Trophoblast cell (in vitro differentiated cells and primary cell): Measurements from ENCODE around the gene TARBP1.

Experiments used
- DNase-seq, 2 donors: peaks; one replicate each; pipeline ENCODE4 v3.0.0-alpha.2; 2016
- H2AFZ ChIP-seq: 2 replicates; pipeline ENCODE4 v1.6.1; 2013; ENCODE audit warnings: low read length, moderate library complexity, mild to moderate bottlenecking; ENCODE audit not compliant: insufficient read depth, poor library complexity
- H2AK5ac ChIP-seq: 2 replicates; pipeline ENCODE4 v1.6.1; 2013; ENCODE audit warnings: mild to moderate bottlenecking, low read length
- H2BK120ac ChIP-seq: 2 replicates; pipeline ENCODE4 v1.6.1; 2013; ENCODE audit warnings: low read length, mild to moderate bottlenecking, moderate library complexity; ENCODE audit not compliant: insufficient read depth, poor library complexity
- H2BK12ac ChIP-seq: 2 replicates; pipeline ENCODE4 v1.6.1; 2013; ENCODE audit warnings: mild to moderate bottlenecking, low read length, moderate library complexity
- H2BK5ac ChIP-seq: 2 replicates; pipeline ENCODE4 v1.6.1; 2013; ENCODE audit warnings: low read length, low read depth, moderate library complexity, mild to moderate bottlenecking; ENCODE audit not compliant: poor library complexity
- H3K14ac ChIP-seq: 2 replicates; pipeline ENCODE4 v1.6.1; 2013; ENCODE audit warnings: mild to moderate bottlenecking, low read length
- H3K18ac ChIP-seq: 2 replicates; pipeline ENCODE4 v1.6.1; 2013; ENCODE audit warnings: mild to moderate bottlenecking, low read length
- H3K23ac ChIP-seq: 2 replicates; pipeline ENCODE4 v1.6.1; 2013; ENCODE audit warnings: low read length
- H3K27ac ChIP-seq: 2 replicates; pipeline ENCODE4 v1.5.1; 2013; ENCODE audit warnings: low read depth, mild to moderate bottlenecking, inconsistent platforms, low read length, moderate library complexity
- H3K27me3 ChIP-seq: 2 replicates; pipeline ENCODE4 v1.6.1; 2013; ENCODE audit warnings: inconsistent platforms, mild to moderate bottlenecking, low read length, moderate library complexity; ENCODE audit not compliant: insufficient read depth
- H3K36me3 ChIP-seq, 2 experiments: 1 replicate in 1 of 2; 2 replicates in 1 of 2; pipeline ENCODE4 v1.6.1; 2013; ENCODE audit warnings: low read length in 2 of 2, mild to moderate bottlenecking in 2 of 2, moderate library complexity in 1 of 2; ENCODE audit not compliant: insufficient read depth in 2 of 2, control insufficient read depth in 1 of 2
- H3K4ac ChIP-seq: 2 replicates; pipeline ENCODE4 v1.6.1; 2013; ENCODE audit warnings: low read depth, mild to moderate bottlenecking, low read length, moderate library complexity
- H3K4me1 ChIP-seq, 2 experiments: 1 replicate in 1 of 2; 2 replicates in 1 of 2; pipeline ENCODE4 v1.6.1; 2013; ENCODE audit warnings: low read length in 2 of 2, mild to moderate bottlenecking in 2 of 2, moderate library complexity in 1 of 2; ENCODE audit not compliant: insufficient read depth in 2 of 2, control insufficient read depth in 1 of 2
- H3K4me2 ChIP-seq: 2 replicates; pipeline ENCODE4 v1.6.1; 2013; ENCODE audit warnings: inconsistent platforms, mild to moderate bottlenecking, low read length, moderate library complexity
- H3K4me3 ChIP-seq: 2 replicates; pipeline ENCODE4 v1.5.1; 2013; ENCODE audit warnings: mild to moderate bottlenecking, low read depth, low read length, inconsistent platforms
- H3K79me1 ChIP-seq: one replicate; pipeline ENCODE4 v1.6.1; 2013; ENCODE audit warnings: low read length
- H3K79me2 ChIP-seq: 2 replicates; pipeline ENCODE4 v1.6.1; 2013; ENCODE audit warnings: low read length, mild to moderate bottlenecking; ENCODE audit not compliant: control insufficient read depth, insufficient read depth, poor library complexity
- H3K9ac ChIP-seq: 2 replicates; pipeline ENCODE4 v1.6.1; 2013; ENCODE audit warnings: mild to moderate bottlenecking, low read length
- H3K9me3 ChIP-seq: 2 replicates; pipeline ENCODE4 v1.6.1; 2013; ENCODE audit warnings: low read depth, mild to moderate bottlenecking, control low read depth, inconsistent platforms, low read length; ENCODE audit not compliant: insufficient read depth
- H4K12ac ChIP-seq: 2 replicates; pipeline ENCODE4 v1.6.1; 2013; ENCODE audit warnings: low read depth, mild to moderate bottlenecking, low read length, moderate library complexity
- H4K8ac ChIP-seq: 2 replicates; pipeline ENCODE4 v1.6.1; 2013; ENCODE audit warnings: low read depth, mild to moderate bottlenecking, low read length, moderate library complexity
- H4K91ac ChIP-seq: one replicate; pipeline ENCODE4 v1.6.1; 2013; ENCODE audit warnings: low read depth, mild to moderate bottlenecking, low read length, moderate library complexity
- WGBS: extraction: QIAGEN DNeasy Blood & Tissue Kit; methylation state at CpG from one replicate; pipeline ENCODE4 v1.1.7; 2013; ENCODE audit warnings: missing lambda C conversion rate; ENCODE audit not compliant: insufficient read length, insufficient coverage; ENCODE audit errors: extremely low coverage; 5-methylcytosine and 5-hydroxymethylcytosine counted together

Gene TARBP1

GRCh38 chr1:234460652-234461051 is 18.3 kb downstream of the TARBP1 start:
- H3K79me1 ChIP-seq: no peaks in the 10 kb centered on the region
- no peak overlapping the region for H4K8ac ChIP-seq
- H3K27me3 ChIP-seq: no peaks in the 10 kb centered on the region
- no peaks in the 10 kb centered on the region for H3K9me3 ChIP-seq
- no peak overlapping the region for H3K23ac ChIP-seq
- no peak overlapping the region for H3K18ac ChIP-seq
- no CpG with 5 or more reads among the region's 5 CpGs for WGBS
- no peak overlapping the region for H3K27ac ChIP-seq
- DNase-seq: peak; percentile 21 to 89
- H4K12ac ChIP-seq: no peak overlapping the region
- no peaks in the 10 kb centered on the region for H3K79me2 ChIP-seq
- no peaks in the 10 kb centered on the region for H3K36me3 ChIP-seq
- H3K14ac ChIP-seq: no peak overlapping the region
- H2BK120ac ChIP-seq: no peak overlapping the region
- no peaks in the 10 kb centered on the region for H3K4me1 ChIP-seq
- no peak overlapping the region for H2AFZ ChIP-seq
- no peak overlapping the region for H3K4ac ChIP-seq
- no peak overlapping the region for H3K9ac ChIP-seq
- no peak overlapping the region for H3K4me3 ChIP-seq
- H4K91ac ChIP-seq: no peak overlapping the region
- H2BK5ac ChIP-seq: no peak overlapping the region
- no peak overlapping the region for H2AK5ac ChIP-seq
- no peak overlapping the region for H3K4me2 ChIP-seq
- no peak overlapping the region for H2BK12ac ChIP-seq

DNA sequence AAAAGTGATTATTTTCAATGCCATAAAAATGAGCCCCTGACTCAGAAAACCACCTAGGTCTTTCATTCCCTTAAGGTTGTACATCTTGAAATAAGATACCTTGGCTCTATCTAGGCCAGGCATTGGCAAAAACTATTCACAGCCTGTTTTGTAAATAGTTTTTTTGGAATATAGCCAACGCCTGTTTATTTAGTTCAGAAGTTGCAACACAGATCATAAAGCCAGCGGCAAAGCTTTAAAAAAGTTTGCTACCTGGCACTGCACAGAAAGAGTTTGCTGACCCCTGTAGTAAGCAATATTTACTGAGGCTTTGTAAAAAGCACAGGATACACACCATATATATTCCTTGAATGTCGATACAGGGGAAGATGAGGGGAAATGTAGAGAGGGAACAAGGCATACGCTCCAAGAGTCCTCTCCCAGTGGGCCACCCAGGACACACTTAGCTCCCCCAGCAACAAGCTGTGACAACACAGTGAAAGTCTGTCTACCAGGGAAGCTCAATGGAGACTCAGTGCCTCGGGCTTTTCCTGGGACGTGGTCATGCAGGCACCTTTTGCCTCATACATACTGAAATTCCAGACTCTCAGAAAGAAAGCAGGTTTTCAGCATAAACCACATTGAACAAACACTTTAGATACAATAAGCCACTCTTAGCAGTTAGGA is 20.5 kb downstream of the TARBP1 start:
- no peaks in the 10 kb centered on the region for H3K4me1 ChIP-seq
- peak overlapping the region; percentile 9 for H3K27ac ChIP-seq
- peak; percentile 93 to 96 for DNase-seq
- no peak overlapping the region for H2BK5ac ChIP-seq
- no peak overlapping the region for H2AK5ac ChIP-seq
- H3K36me3 ChIP-seq: no peaks in the 10 kb centered on the region
- H3K4me3 ChIP-seq: no peak overlapping the region
- no peak overlapping the region for H2BK120ac ChIP-seq
- no peaks in the 10 kb centered on the region for H3K9me3 ChIP-seq
- H3K4ac ChIP-seq: no peak overlapping the region
- H2AFZ ChIP-seq: no peak overlapping the region
- H3K14ac ChIP-seq: no peak overlapping the region
- no peak overlapping the region for H3K18ac ChIP-seq
- H3K79me1 ChIP-seq: no peaks in the 10 kb centered on the region
- H4K8ac ChIP-seq: no peak overlapping the region
- no peak overlapping the region for H3K9ac ChIP-seq
- H3K79me2 ChIP-seq: no peaks in the 10 kb centered on the region
- no peak overlapping the region for H3K23ac ChIP-seq
- H4K12ac ChIP-seq: no peak overlapping the region
- no peak overlapping the region for H3K4me2 ChIP-seq
- no peaks in the 10 kb centered on the region for H3K27me3 ChIP-seq
- no peak overlapping the region for H4K91ac ChIP-seq
- H2BK12ac ChIP-seq: no peak overlapping the region
- no CpG with 5 or more reads among the region's 6 CpGs for WGBS

GRCh38 chr1:234454926-234455325 is 24.1 kb downstream of the TARBP1 start:
- no peaks in the 10 kb centered on the region for H3K27me3 ChIP-seq
- H3K4me2 ChIP-seq: no peak overlapping the region
- no peak overlapping the region for H3K27ac ChIP-seq
- no peak overlapping the region for H2BK120ac ChIP-seq
- H3K14ac ChIP-seq: no peak overlapping the region
- no peak overlapping the region for H3K4me3 ChIP-seq
- H3K9ac ChIP-seq: no peak overlapping the region
- no peak overlapping the region for H3K23ac ChIP-seq
- no peak overlapping the region for H2AK5ac ChIP-seq
- no peaks in the 10 kb centered on the region for H3K9me3 ChIP-seq
- H3K18ac ChIP-seq: no peak overlapping the region
- H3K79me1 ChIP-seq: no peaks in the 10 kb centered on the region
- H3K79me2 ChIP-seq: no peaks in the 10 kb centered on the region
- H4K12ac ChIP-seq: no peak overlapping the region
- H3K36me3 ChIP-seq: no peaks in the 10 kb centered on the region
- H2BK12ac ChIP-seq: no peak overlapping the region
- no peak overlapping the region for H4K8ac ChIP-seq
- no peaks in the 10 kb centered on the region for H3K4me1 ChIP-seq
- no peak overlapping the region for H2BK5ac ChIP-seq
- H2AFZ ChIP-seq: no peak overlapping the region
- no peak overlapping the region for H4K91ac ChIP-seq
- DNase-seq: no peak
- no peak overlapping the region for H3K4ac ChIP-seq
- WGBS: no CpG with 5 or more reads among the region's 6 CpGs

DNA sequence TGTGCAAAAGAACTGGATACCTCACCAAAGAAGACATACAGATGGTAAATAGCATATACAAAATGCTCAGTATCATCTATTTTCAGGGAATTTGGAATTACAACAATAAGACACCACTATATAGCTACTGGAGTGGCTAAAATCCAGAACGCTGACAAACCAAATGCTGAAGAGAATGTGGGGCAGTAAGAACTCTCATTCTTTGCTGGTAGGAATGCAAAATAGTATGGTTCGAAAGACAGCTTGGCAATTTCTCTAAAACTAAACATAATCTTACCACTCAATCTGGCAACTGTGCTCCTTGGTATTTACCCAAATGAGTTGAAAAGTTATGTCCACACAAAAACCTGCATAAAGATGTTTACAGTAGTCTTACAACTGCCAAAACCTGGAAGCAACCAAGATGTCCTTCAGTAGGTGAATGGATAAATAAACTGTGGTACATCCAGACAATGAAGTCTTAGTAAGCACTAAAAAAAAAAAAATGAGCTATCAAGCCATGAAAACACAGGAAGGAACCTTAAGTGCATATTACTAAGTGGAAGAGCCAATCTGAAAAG is 26.5 kb downstream of the TARBP1 start:
- Histone ChIP-seq H3K79me1 (no peaks in the 10 kb centered on the region), H4K8ac (no peak overlapping the region), H2BK5ac (no peak overlapping the region), H3K23ac (no peak overlapping the region), H4K91ac (no peak overlapping the region), H3K36me3 (no peaks in the 10 kb centered on the region), H3K18ac (no peak overlapping the region), H3K9ac (no peak overlapping the region), H2BK12ac (no peak overlapping the region), H3K27ac (peak overlapping the region; percentile 52), H3K27me3 (no peaks in the 10 kb centered on the region), H3K14ac (no peak overlapping the region), H3K79me2 (no peaks in the 10 kb centered on the region), H3K9me3 (no peaks in the 10 kb centered on the region), H3K4me2 (no peak overlapping the region), H2BK120ac (no peak overlapping the region), H4K12ac (no peak overlapping the region), H2AK5ac (no peak overlapping the region), H2AFZ (no peak overlapping the region), H3K4me1 (no peaks in the 10 kb centered on the region), H3K4ac (no peak overlapping the region), H3K4me3 (no peak overlapping the region)
- WGBS: no CpG with 5 or more reads among the region's 2 CpGs
- DNase-seq: peak; percentile 39 to 84
